CD4-positive, alpha-beta T cell treated with Interferon alpha-2 for 1 hour (primary cell): Measurements from ENCODE around the gene MPZ.
"Not testable (repeated sequence)": the region's sequence is repeated elsewhere in the genome, so short reads cannot be mapped to it uniquely, and the experiment has no call there.

Source experiments
- DNase-seq, 2 donors: peaks; one replicate each; pipeline ENCODE4 v3.0.0-alpha.2; 2020 to 2022

The MPZ gene

DNA sequence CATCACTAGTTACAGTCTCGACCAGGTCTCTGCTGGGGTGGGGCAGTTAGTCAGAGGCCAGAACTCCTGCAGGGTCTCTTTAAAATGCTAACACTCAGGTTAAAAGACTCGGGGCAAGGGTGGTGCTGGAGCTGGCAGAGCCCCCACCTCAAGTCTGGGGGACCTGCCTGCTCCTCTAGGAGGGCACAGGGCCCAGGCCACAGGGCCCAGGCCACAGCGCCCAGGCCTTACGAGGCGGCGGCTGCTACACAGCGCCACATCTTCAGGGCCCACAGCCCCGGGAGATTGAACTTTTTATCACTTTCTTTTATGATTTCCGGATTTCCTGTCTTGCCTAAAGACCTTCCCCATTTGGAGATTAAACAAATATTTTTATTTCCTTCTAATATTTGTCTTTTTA is 10.4 kb downstream of the MPZ start:
- DNase-seq: no peak

- DNase-seq: no peak
Measured at GRCh38 chr1:161298116-161298515, 11.7 kb downstream of the MPZ start.

DNA sequence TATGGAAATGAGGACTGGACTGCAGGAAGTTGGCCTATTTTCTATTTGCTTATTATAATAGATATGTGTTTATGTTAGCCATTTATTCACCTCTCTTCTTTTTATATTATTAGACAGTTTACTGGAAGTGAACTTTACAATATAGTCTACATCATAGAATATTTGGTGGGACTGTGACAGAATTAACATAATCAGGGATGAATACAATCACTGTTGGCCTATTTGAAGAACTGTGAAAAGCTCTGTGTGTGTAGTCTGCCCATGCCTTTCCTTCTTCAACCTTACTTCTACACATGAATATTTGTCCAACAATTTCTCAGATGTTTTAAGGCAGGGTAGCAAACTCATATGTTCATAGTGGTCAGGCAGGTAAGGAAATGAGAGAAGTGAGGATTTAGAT is 12.4 kb downstream of the MPZ start:
- no peak for DNase-seq

DNA sequence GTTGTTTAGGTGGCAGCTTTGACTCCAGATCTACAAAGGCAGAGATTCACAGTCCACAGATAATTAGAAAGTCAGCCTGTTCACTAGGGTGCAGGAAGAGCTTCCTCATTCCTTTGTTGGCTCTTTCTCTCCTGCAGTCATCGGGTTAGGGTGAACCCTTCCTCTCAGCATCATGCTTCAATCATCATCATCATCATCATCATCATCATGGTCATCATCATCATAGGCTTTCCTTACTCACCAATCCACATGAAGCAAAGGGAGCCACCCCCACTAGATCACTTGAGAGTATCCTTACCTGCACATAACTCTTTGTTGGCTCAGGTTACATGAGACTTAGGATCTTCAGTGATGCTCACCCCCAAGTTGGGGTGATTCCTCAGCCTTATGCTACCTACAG is 19.0 kb downstream of the MPZ start:
- DNase-seq: no peak

- DNase-seq: no peak
Measured at GRCh38 chr1:161287482-161288054, 22.2 kb downstream of the MPZ start.

- no peak for DNase-seq
Measured at GRCh38 chr1:161285521-161285920, 24.2 kb downstream of the MPZ start.

- DNase-seq: no peak
Measured at GRCh38 chr1:161285113-161285512, 24.7 kb downstream of the MPZ start.

DNA sequence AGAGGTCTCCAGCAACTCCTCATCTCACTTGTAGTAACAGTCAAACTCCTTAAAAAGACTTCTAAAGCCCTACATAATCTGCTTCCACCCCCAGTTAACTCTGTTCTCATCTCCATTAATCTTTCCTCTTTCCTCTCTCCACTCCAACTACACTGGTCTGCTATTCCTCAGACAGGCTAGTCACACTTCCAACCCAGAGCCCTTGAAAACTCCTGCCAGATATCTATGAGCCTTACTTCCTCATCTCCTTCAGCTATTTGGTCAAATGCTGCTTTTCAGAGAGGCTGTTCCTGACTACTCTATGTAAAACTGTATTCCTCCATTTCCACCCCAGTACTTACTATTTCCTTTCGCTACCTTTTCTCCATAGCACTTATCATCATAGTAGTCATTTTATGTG is 26.8 kb downstream of the MPZ start:
- no peak for DNase-seq

DNA sequence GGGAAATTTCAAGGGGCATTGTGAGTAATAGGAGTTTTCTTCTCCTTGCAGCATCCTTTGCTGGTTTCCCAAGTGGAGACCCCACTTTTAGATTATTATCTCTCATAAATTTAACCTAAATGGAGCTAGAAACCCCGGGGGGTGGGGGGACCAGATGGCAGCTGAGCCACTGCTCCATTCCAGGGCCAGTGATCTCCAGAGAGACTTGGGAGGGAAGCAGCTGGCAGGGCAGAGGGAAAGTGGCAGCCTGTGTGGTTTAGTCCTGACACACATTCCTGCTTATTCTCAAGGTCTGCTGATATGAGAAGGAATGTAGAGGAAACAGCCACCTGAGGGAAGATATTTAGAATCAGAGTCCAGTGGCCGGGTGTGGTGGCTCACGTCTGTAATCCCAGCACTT is 34.9 kb downstream of the MPZ start:
- no peak for DNase-seq

- no peak for DNase-seq
Measured at GRCh38 chr1:161273402-161273801, 36.4 kb downstream of the MPZ start.

DNA sequence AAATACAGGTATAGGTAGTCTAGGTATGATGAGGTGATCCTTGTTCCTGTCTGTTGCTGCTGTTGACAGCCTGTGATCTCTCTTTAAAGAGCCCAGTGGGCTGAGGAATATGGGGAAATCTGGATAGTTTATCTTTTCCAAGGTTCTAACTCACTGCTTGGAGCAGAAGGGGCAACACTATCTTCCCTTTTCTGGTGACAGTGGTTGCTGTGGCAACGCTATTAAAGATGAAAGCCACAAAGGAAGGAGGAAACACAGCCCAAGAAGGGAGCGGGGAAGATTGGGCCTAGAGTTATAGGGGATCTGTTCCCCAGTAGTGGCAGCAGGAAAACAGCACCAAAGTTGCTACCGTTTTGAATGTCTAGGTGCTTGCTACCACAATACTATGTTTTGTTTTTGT is 42.4 kb downstream of the MPZ start:
- DNase-seq: no peak

DNA sequence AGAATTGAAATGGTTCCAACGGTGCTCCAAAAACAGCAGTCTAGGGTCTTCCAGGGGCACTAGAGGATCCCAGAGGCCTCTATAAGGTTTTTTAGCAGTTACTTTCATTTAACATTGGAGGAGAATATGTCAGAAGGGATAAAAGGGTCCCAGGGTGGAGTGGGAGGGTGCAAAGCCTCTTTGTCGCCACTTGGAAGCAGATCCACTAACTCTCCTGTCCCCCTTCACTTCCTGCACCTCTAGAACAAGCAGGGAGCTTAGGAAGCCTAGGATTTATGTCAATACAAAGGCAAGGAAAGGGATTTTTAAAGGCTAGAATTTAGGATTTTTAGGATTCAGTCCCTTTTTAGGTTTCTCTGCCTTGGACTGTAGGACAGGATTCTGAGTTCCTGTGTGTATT is 42.9 kb downstream of the MPZ start:
- DNase-seq: no peak

DNA sequence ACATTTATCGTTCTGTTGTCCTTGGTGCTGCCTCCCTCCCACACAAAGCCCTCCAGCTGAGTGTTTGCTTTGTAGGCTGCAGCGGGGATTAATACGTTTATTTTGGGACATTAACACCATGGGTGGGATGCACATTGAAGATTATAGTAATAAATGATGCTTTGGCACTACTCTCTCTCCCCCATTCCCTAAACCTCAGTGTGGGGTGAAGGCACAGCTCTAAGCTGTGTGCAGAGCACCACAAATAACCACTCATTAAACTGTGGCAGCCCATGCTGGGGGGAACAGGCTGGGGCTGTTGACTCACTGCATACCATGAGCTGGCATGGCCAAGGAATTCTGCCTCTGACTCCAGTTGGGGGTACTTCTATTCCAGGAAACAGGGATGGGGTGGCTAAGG is 43.6 kb downstream of the MPZ start:
- no peak for DNase-seq

GRCh38 chr1:161265305-161265704 is 44.5 kb downstream of the MPZ start:
- no peak for DNase-seq

DNA sequence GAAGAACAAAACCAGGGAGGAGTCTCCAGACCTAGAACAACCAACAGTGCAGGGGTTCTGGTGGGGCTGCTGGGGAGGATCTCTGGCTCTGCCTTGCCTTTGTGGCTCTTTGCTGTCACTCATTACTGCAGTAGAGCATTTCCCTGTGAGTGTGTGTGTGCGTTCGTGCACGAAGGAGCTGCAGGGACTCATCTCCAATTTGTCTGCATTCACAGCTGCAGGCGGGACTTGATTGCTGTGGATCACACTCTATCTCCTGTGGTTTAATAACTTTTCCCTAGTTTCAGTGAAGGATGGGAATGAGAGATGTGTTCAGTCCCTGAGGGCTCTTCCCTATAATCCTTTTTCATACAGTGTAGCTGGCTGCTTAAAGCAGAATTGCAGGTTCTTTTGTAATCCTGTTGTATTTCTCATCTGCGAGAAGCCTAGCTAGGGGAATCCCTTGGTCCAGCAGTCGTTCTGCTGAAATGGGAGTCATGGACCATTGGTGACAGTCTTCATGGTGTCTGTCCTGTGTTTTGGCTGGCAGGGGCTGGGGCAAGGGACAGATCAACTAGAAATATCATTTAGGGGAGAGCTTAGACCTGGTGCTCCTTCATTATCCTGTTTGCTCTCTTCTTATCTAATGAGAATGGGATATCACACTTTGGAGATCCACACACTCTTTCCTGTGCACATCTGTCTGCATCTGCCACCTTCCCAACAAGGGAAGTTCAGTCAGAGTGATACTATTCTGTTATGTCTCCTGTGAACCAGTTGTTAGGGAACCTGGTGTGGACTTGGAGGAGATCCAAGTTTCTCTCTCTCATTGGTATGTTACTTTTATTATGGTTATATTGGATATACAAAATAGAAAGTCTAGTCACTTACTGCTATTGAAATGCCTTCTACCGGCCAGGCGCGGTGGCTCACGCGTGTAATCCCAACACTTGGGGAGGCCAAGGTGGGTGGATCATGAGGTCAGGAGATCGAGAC is 48.2 kb downstream of the MPZ start:
- no peak for DNase-seq

DNA sequence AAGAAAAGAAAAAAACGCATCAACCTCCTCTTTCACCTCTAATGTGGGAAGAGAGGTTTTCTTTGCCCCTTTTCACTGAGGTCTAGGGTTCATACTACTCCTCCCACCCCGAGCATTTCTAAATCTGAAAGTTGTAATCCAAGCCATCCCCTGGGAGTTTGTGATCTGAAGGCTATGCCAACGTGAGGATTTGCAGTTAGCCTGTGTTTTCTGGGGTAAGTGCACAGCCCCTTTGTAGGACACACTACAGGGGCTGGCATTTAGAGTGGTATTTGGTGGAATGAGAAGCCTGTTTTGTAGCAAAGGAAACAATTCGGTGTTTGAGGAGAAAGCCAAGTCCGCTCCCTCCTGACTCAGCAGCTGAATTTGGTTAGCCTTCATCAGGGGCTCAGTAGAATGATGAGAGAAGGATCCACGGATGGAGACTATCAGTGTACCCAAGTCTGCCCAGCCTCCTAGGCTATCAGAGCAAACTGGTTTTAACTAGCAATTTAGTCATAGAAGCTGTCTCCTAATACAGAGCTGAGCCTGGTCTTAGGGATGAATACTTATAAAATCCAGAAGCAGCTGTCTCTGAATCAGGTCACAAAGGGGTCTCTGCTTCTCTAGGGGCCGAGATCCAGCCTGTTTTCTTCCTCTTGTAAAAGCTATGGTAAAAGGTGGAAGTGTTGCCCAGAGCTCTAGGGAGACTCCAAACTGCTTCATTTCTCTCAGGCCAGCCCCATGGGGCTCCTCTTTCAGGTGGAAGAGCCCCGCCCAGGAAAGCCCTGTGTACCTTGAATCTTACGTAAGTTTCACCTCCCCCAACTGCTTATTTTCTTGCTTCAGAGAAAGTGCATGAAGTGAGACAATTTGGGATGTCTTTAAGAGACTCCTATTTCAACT is 49.1 kb downstream of the MPZ start:
- no peak for DNase-seq

- no peak for DNase-seq
Measured at GRCh38 chr1:161259765-161260164, 50.0 kb downstream of the MPZ start.

DNA sequence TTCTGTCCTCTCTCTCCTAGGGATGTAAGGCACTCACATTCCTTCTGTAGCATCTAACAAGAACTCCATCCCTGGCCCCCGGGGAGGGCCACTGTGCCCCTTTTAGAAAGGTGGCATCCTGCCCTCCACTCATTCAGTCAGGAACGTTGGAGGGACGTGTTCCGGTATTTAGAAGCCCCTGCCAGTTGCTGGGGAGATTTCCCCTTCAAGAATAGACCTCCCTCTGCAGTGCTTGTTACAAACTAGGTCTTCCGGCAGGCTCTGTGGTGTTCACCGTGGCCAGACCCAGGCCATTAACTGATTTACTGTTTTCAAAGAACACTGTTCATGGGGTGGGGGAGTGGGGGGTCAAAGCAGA is 50.4 kb downstream of the MPZ start:
- DNase-seq: no peak

GRCh38 chr1:161258439-161259344 is 51.1 kb downstream of the MPZ start, which contains the start of gene PCP4L1:
PCP4L1 (plus strand) TSS chr1:161258745; CDS start chr1:161258975, 230 bp downstream.
- peak; percentile 3 to 33 for DNase-seq

DNA sequence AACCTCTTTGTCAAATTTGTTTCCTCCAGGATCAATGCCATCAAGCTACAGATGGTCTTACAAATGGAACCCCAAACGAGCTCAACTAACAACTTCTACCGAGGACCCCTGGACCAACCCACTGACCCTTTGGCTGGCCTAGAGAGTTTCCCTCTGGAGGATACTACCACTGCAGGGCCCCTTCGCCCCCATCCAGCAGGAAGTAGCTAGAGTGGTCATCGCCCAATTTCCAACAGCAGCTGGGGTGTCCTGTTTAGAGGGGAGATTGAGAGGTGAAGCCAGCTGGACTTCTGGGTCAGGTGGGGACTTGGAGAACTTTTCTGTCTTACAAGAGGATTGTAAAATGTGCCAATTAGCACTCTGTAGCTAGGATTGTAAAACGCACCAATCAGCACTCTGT is 52.7 kb downstream of the MPZ start:
- DNase-seq: not testable (repeated sequence)

DNA sequence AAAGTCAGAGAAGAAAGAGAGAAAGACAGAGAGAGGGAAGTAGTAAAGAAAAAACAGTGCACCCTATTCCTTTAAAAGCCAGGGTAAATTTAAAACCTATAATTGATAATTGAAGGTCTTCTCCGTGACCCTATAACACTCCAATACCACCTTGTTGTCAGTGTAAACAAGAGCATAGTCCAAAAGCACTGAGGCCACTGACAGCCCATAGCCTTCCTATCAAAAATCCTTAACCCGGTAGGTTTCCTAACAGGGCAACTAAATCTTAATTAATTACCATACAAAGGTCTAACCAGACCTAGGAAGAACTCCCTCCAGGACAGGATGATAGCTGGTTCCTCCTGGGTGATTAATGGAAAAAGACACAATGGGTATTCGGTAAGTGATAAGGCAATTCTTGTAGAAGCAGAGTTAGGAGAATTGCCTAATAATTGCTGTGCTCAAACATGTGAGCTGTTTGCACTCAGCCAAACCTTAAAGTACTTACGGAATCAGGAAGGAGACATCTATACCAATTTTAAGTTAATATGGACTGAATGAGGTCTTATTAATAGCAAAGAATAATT is 53.7 kb downstream of the MPZ start:
- not testable (repeated sequence) for DNase-seq

DNA sequence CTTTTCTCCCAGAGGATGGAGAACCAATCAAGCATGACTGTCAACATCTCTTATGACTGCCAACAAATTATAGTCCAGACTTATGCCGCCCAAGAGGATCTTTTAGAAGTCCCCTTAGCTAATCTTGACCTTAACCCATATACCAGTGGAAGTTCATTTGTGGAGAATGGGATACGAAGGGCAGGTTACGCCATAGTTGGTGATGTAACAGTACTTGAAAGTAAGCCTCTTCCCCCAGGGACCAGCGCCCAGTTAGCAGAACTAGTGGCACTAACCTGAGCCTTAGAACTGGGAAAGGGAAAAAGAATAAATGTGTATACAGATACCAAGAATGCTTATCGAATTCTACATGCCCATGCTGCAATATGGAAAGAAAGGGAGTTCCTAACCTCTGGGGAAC is 54.5 kb downstream of the MPZ start:
- not testable (repeated sequence) for DNase-seq
